Transverse colon (tissue), 4 donors: ENCODE data around the gene SFTPB. TPM values are rescaled to one million over a fixed set of nuclear protein-coding genes. Genes with fewer than 3 reads are reported as not detected.

Source experiments
- DNase-seq: peaks from one replicate; pipeline ENCODE4 v3.0.0-alpha.2; 2019
- H3K27ac ChIP-seq, 4 donors: fragments of 200-600 bp; sonication (generic); 2 replicates each; pipeline ENCODE4 v1.5.1; 2016 to 2018; ENCODE audit warnings: inconsistent platforms in 4 of 4
- H3K27me3 ChIP-seq: fragments of 200-600 bp; sonication (generic); 2 replicates; pipeline ENCODE4 v1.5.1; 2017; ENCODE audit warnings: inconsistent platforms
- H3K36me3 ChIP-seq, 4 donors: fragments of 200-600 bp; sonication (generic); 2 replicates each; pipeline ENCODE4 v1.5.1; 2017 to 2019; ENCODE audit warnings: inconsistent platforms in 4 of 4
- H3K4me1 ChIP-seq, 4 donors: fragments of 200-600 bp; sonication (generic); 2 replicates each; pipeline ENCODE4 v1.5.1; 2017 to 2020; ENCODE audit warnings: inconsistent platforms in 4 of 4
- H3K4me3 ChIP-seq, 4 donors: fragments of 200-600 bp; sonication (generic); 1 replicate in 1 of 4; 2 replicates in 3 of 4; pipeline versions ENCODE4 v1.5.1 to v1.6.1; 2017 to 2019; ENCODE audit warnings: inconsistent platforms in 4 of 4
- H3K9me3 ChIP-seq, 2 donors: fragments of 200-600 bp; sonication (generic); 2 replicates each; pipeline ENCODE4 v1.5.1; 2017 to 2019; ENCODE audit warnings: inconsistent platforms in 2 of 2
- CTCF ChIP-seq, 5 experiments: fragments of 200-600 bp in 3 of 5; fragments of 450-650 bp in 2 of 5; sonication (generic) in 3 of 5; IDR thresholded peaks; 1 replicate in 2 of 5; 2 replicates in 3 of 5; pipeline ENCODE4 v1.5.1; 2016 to 2017; ENCODE audit warnings: antibody characterized with exemption in 5 of 5, inconsistent platforms in 3 of 5, mild to moderate bottlenecking in 2 of 5, moderate library complexity in 1 of 5
- EP300 ChIP-seq: sonication (generic); formaldehyde crosslinking; IDR thresholded peaks from one replicate; pipeline ENCODE4 v1.6.1; 2017; ENCODE audit warnings: antibody characterized with exemption, low read depth
- POLR2A ChIP-seq: fragments of 450-650 bp; IDR thresholded peaks from one replicate; pipeline ENCODE4 v1.6.1; 2016; ENCODE audit warnings: antibody characterized with exemption, mild to moderate bottlenecking, moderate library complexity
- POLR2AphosphoS5 ChIP-seq, 3 donors: sonication (generic); formaldehyde crosslinking; IDR thresholded peaks; one replicate each; pipeline ENCODE4 v1.6.1; 2016; ENCODE audit warnings: antibody characterized with exemption in 3 of 3
- WGBS, 2 donors: methylation state at CpG; one replicate each; pipeline ENCODE4 v1.1.5; 2018; ENCODE audit warnings: low coverage in 1 of 2; 5-methylcytosine and 5-hydroxymethylcytosine counted together
- in situ Hi-C, 4 donors: fragments of 200-750 bp; cut with MboI; loops; one replicate each; pipeline versions ENCODE4 v1.15.0 to v1.15.1; 2017; ENCODE audit warnings: low sequenced_read_pairs in 3 of 4, low pct_ligation_motif_present in 1 of 4, low pct_unique_long_range_greater_than_20kb in 1 of 4
- intact Hi-C: fragments of 100-400 bp; cut with DNase I; formaldehyde crosslinking; loops from one replicate; pipeline ENCODE4 v1.15.1; 2023; ENCODE audit warnings: low total_unique reads
- total RNA-seq, 4 donors: library from RNA; depleted of rRNA; stranded (reverse); fragments of >200 nt; gene quantifications; one replicate each; pipeline ENCODE4 v1.1.0, GENCODE V29; 2016

SFTPB gene
- total RNA-seq, 4 donors from 2014 or later, result not detected

GRCh38 chr2:85682378-85682777, 14.4 kb upstream of the SFTPB start:
- Histone ChIP-seq H3K4me1 (peaks cover 4 to 11% (median 6%) of the 10 kb centered on the region in 4 donors), H3K27me3 (no peaks in the 10 kb centered on the region), H3K9me3 (no peaks in the 10 kb centered on the region), H3K27ac (no peak overlapping the region), H3K36me3 (no peaks in the 10 kb centered on the region), H3K4me3 (no peak overlapping the region)
- in situ Hi-C loops, result no loop called here
- intact Hi-C loops, result loop anchor here (2.0 kb wide), 1 partner anchor 124 kb away; no protein-coding TSS in a partner anchor
- no peak for DNase-seq
- no peak for TF ChIP-seq POLR2AphosphoS5 (IDR thresholded peaks at IDR 0.05)
- TF ChIP-seq EP300, result no peak
- no peak for TF ChIP-seq POLR2A
- TF ChIP-seq CTCF (IDR thresholded peaks at IDR 0.05), result no peak
- WGBS, 2 donors, result 96 to 100% methylated on average over 4 to 5 of the region's 5 CpGs

GRCh38 chr2:85681776-85682175, 13.8 kb upstream of the SFTPB start:
- no peaks in the 10 kb centered on the region for H3K9me3 ChIP-seq
- 100% methylated on average over 1 of the region's 1 CpG; no CpG with 5 or more reads in 1 of the 2 donors for WGBS, 2 donors
- DNase-seq, result no peak
- no peak overlapping the region for H3K4me3 ChIP-seq
- TF ChIP-seq POLR2A (no peak), CTCF (IDR thresholded peaks at IDR 0.05) (no peak), POLR2AphosphoS5 (IDR thresholded peaks at IDR 0.05) (no peak), EP300 (no peak)
- intact Hi-C loops (loop anchor here (2.0 kb wide), 1 partner anchor 125 kb away; no protein-coding TSS in a partner anchor), in situ Hi-C loops (no loop called here)
- H3K27ac ChIP-seq, result no peak overlapping the region
- peaks cover 4 to 8% (median 6%) of the 10 kb centered on the region in 4 donors for H3K4me1 ChIP-seq
- no peaks in the 10 kb centered on the region for H3K36me3 ChIP-seq
- H3K27me3 ChIP-seq, result no peaks in the 10 kb centered on the region

GRCh38 chr2:85681372-85681763, 13.4 kb upstream of the SFTPB start:
- Histone ChIP-seq H3K4me3 (no peak overlapping the region), H3K4me1 (peaks cover 4 to 8% (median 6%) of the 10 kb centered on the region in 4 donors), H3K27me3 (no peaks in the 10 kb centered on the region), H3K9me3 (no peaks in the 10 kb centered on the region), H3K27ac (no peak overlapping the region), H3K36me3 (no peaks in the 10 kb centered on the region)
- DNase-seq, result no peak
- 77 to 79% methylated on average over 5 of the region's 5 CpGs for WGBS, 2 donors
- in situ Hi-C loops (no loop called here), intact Hi-C loops (no loop called here)
- TF ChIP-seq POLR2AphosphoS5 (IDR thresholded peaks at IDR 0.05), result no peak
- TF ChIP-seq POLR2A, result no peak

GRCh38 chr2:85680707-85681371, 12.8 kb upstream of the SFTPB start:
- H3K27ac ChIP-seq, result no peak overlapping the region
- DNase-seq, result no peak
- intact Hi-C loops, result no loop called here
- WGBS, 2 donors, result 82 to 84% methylated on average over 2 of the region's 2 CpGs
- TF ChIP-seq EP300 (no peak), POLR2A (no peak), POLR2AphosphoS5 (IDR thresholded peaks at IDR 0.05) (no peak), CTCF (IDR thresholded peaks at IDR 0.05) (no peak)
- H3K27me3 ChIP-seq, result no peaks in the 10 kb centered on the region
- H3K36me3 ChIP-seq, result no peaks in the 10 kb centered on the region
- no peaks in the 10 kb centered on the region for H3K9me3 ChIP-seq
- H3K4me1 ChIP-seq, result peaks cover 4 to 8% (median 6%) of the 10 kb centered on the region in 4 donors
- in situ Hi-C loops, result no loop called here
- H3K4me3 ChIP-seq, result no peak overlapping the region
